HG03460 (cell line): ENCODE measurements around the gene FAM163A.

Source experiments
- ATAC-seq: cut with Tn5 transposase; IDR thresholded peaks from one replicate; pipeline ENCODE4 v1.9.1; 2021; ENCODE audit not compliant: unreplicated experiment

FAM163A gene

DNA sequence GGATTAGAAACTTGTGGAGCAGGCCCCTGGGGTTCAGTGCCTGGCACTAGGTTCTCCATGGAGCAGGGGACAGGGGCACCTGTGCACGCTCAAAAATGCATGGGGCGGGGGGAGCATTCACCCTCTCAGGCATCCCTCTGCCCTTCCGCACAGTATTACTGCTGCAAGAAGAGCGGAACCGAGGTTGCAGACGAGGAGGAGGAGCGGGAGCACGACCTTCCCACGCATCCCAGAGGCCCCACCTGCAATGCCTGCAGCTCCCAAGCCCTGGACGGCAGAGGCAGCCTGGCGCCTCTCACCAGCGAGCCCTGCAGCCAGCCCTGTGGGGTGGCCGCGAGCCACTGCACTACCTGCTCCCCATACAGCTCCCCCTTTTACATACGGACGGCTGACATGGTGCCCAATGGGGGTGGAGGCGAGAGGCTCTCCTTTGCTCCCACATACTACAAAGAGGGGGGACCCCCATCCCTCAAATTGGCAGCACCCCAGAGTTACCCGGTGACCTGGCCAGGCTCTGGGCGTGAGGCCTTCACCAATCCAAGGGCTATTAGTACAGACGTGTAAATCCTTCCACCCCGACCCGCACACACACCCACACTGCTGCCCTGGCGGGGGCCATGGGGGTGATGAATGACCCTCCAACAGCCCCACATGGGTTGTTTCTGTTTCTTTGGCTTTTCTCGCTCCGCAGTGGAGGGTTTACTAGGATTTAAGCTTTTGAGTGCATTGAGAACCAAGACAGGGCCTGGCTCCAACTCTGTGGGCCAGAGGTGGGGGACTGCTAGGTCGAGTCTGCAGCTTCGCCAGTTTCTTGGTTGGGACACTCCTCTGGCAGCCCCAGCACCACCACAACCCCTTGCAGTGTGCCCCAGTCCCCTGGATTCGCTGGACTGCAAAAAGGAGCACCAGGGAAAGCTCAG lies 70.8 kb downstream of the FAM163A start:
- no peak for ATAC-seq

DNA sequence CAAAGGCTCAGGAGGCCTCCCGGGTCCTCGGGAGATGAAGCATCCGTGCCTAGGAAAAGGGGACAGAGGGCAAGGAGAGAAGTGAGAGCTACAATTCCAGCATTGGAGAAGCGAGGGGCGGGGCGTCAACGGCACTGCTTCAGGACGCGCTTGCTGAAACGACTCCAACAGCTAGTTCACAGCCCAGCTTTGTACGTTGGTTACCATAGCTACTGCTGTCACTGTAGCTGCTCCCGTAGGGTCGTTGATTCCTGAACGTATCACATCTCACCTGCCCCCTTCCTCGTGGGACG lies 71.4 kb downstream of the FAM163A start:
- peak; percentile 21 for ATAC-seq

DNA sequence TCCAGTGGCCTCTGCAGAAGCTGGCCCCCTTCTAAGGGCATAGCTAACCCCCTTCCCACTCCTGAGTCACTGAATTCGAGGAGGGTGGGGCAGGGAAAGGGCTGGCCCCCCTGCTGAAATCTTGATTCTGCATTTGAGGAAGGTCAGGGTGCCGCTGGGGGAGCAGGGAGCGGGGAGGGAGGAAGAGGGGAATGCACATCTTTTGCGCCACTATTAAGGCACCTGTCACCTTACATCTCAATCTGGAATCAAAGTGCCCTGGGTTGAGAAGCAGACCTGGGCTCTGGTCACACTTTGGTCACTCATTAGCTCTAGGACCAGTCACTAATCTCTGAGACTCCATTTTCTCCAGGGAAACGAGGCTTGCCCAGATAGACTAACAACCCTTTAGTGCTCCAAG lies 72.5 kb downstream of the FAM163A start:
- no peak for ATAC-seq

DNA sequence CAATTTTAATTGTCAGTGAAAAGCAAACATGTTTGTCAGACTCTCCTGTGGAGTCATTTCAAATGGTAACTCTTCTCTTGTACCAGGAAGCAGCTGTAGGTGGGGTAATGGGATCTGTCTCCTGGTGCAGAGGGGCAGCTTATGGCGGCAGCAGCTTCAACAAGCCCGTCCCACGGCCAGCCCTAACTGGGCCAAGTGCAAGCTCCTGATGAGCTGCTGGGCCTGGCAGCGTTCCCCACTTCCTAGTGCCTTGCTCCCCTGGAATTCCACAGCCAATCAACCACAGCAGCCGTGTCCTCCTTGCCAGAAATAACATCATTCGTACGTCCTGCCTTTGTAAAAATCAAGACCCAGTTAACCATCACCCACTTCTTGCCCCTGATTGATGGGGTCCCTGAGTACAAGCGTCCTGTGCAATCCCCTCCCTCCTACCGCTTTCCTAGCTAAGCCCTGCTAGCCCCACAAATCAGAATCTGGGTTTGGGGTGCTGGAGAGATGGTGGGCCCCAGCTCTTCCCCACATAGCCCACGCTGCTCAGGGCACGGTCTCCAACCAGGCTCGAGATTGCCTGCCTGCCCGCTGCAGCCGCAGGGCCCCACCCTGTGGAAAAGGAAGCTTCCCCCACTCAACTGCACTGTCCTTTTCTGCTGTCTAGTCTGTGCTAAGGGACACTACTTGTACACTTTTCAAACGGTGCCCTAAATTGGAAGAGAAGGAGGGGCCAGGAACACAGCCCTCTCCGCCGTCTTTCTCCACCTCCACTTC lies 73.3 kb downstream of the FAM163A start:
- ATAC-seq = no peak

DNA sequence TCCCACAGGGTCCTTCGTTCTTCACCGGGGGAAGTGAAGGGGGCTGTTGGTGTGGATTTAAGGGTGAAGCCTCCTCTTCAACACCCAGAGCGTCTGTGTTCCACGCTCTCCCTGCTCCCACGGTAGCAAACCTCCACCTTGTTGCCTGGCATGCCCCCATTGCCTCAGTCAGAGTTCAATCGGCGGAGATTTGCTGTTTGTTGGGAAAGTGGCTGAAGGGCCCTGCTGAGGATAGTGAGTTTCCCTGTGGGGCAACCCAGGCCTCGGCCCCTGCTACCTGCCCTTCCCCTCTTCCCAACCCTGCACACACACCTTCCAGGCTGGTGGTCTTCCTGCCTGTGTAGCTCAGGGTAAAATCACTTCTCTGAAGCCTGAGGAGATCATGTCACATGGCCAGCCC lies 74.0 kb downstream of the FAM163A start:
- ATAC-seq = no peak

DNA sequence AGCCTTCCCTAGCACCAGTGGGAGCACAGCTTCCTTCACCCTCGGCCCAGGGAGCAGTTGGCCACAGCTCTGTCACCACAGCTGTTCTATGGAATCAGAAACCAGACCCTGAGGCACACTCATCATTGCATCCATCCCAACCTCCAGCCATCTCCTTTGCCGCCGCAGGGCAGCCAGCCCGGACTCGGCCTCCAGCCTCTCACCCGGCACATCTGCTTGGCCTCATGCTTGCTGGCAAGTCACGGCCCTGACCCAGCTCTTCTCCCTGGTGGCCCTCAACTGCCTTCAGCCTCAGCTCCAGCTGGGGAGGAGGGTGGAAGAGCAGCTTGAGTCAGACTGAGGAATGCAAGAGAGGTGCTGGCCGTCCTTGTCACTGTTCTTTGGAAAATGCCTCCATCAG lies 74.7 kb downstream of the FAM163A start:
- no peak for ATAC-seq

DNA sequence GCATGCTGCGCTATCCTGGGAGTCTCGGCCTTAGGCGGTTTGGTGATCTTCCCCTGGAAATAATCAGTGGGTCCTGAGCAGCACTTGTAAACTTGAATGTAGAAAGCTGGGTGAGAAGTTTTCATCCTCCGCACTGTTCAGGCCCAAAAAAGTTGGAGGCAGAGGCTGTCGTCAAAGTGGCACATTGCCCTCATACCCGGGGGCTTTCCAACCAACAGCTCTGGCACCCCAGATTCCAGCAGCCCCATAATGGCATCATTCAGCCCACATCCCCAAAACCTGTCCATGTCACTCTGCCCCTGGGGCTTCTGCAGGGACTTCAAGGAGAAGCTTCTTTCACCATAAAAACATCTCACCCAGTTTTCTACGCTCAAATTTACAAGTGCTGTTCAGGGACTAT lies 75.2 kb downstream of the FAM163A start:
- no peak for ATAC-seq

DNA sequence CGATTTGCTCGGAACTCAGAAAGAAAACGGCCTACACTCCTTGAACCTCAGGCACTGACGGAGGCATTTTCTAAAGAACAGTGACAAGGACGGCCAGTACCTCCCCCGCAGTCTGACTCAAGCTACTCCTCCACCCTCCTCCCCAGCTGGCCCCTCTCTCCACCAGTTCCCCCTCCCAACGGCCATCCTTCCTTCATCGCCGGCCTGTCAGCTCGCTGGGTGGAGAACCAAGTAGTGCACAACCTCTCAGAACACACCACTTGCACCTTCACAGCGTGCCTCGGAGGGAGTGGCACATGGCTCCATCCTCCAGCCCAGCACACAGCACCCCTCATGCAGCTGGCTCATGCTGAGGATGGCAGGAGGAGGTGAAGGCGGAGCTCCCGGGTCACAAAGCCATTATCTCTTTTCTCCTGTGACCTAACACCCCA lies 75.7 kb downstream of the FAM163A start:
- no peak for ATAC-seq

DNA sequence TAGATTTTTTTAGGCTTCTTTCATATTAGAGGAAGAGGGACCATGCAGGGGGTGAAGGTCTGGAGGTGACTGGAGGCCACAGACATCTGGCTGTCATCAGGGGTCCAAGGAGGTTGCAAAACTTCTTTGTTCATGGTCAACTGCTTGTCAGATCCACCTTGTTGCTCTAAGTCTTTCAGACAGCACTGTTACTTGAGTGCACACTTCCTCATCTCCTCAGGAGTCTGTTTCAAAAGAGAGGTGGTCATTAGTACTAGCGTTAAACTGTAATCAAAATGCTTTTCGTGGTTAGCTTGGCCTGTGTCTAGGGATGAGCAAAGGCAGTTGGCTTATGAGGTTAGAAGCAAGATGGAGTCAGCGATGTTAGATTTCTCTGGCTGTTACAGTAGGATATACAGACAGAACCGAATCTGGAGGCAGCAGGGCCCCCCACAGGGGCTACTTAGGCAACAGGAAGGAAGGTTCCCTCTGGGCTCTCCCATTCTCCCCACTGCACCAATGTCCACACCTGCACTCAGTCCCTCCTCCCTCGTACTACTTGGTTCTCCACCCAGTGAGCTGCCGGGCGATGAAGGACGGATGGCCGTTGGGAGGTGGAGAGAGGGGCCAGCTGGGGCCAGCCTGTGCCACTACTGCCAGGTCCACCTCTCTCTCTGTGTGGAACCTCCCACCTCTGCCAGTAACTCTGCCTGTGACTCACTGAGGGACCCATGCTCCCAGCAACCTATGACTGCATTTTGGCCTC lies 77.3 kb downstream of the FAM163A start:
- no peak for ATAC-seq

DNA sequence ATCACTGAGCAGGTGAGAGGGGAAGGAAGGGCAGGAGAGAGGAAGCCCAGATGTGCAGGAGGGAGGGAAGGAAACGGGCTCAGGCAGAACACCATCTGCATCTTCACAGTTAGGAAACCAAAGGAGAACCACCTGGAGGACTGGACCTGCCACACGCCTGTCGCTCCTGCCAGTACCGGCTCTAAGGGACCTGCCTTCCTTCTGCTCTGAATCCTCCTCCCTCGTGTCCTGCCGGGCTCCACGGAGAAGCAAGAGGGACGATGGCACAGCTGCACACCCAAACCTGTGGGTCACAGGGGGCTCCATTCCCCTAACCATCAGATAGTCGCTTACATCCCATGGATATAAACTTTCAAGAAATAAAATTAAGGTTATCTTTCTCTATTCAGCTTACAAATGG lies 78.4 kb downstream of the FAM163A start:
- no peak for ATAC-seq

DNA sequence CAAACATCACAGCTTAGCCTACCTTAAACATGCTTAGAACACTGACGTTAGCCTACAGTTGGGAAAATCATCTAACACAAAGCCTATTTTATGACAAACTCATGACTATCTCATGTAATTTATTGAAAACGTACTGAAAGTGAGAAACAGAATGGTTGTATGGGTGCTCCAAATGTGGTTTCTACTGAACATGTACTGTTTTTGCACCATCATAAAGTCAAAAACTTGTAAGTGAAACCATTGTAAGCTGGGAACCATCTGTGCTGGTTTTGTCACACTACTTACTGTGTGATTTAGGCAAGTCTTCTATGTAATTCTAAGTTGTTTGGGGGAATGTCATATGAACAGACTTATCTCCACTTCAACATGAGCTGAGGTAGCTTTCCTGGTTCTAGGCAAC lies 79.0 kb downstream of the FAM163A start:
- ATAC-seq = no peak

DNA sequence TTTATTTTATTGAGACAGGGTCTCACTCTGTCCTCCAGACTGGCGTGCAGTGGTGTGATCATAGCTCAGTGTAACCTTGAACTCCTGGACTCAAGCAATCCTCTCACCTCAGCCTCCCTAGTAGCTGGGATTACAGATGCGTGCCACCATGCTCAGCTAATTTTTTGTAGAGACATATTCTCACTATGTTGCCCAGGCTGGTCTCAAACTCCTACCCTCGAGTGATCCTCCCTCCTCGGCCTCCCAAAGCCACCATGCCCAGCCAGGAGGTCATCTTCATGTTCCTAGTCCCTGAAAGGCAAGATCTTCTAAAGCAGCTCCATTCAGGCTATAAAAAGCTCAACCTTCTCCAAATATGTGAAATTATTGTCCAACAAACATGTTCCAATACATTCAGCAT lies 80.6 kb downstream of the FAM163A start:
- ATAC-seq = no peak

DNA sequence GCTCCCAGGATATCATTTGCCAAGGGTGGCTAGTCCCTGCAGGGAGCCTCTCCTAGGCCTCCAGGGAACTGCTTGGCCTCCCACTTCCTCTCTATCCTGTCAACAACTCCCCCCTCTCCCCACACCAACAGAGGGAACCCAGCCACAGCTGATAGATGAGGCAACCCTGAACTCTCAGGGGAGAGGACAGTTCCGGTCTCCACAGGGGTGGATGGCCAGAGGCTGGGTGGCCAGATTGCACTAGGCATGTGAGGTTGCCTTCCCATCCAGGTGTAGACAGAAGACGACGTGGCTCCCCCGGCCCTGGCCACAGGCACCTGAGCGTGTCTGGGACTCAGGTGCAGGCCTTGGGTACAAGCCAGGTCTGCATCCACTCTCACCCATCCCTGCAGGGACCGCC lies 81.2 kb downstream of the FAM163A start:
- no peak for ATAC-seq

DNA sequence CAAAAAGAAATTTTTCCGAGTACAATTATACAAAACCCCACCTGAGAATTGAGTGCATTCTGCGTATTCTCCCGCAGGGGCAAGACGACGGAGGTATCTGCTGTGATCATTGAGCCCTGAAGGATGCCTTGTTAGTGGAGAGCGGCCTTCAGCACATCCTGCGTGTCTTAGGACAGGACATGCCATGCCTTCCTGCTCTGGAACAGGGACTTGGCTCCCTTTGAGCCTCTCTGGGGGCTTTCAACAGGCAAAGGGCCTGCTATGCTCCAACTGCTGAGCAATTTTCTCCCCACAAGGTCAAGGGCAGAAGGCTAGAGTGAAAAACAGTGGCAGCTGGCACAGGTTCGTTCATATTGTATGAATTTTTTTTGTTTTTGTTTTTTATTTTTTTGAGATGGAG lies 82.1 kb downstream of the FAM163A start:
- ATAC-seq = no peak

DNA sequence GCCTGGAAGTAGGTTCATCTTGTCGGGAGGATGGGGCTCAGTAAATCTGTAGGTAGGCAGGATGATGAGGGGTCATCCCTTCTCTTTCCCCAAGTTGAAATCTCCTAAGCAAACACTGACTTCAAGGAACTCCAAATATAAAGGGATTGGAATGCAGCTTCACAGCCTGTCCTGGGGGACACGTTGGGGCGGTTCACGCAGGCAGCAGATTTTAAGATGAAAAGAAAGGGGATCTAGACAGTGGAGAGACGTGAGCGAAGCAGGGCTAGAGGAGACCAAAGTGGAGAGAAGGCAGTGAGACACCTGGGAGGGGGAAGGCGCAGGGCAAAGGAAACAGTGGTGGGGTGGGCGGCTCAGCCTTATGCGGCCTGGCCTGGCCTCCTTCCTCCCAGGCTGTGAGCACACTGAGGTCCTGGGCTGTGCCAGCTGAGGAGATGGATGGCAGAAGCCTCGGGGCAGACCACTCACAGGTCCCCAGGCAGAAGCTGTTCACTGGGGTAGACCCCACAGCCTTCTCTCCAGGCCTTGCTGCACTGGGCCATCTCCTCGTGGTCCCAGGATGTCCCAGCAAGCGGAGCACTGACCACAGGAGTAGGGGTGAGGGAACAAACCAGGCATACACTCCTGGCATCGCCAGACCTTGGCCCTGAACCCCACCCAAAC lies 82.8 kb downstream of the FAM163A start:
- ATAC-seq = no peak

DNA sequence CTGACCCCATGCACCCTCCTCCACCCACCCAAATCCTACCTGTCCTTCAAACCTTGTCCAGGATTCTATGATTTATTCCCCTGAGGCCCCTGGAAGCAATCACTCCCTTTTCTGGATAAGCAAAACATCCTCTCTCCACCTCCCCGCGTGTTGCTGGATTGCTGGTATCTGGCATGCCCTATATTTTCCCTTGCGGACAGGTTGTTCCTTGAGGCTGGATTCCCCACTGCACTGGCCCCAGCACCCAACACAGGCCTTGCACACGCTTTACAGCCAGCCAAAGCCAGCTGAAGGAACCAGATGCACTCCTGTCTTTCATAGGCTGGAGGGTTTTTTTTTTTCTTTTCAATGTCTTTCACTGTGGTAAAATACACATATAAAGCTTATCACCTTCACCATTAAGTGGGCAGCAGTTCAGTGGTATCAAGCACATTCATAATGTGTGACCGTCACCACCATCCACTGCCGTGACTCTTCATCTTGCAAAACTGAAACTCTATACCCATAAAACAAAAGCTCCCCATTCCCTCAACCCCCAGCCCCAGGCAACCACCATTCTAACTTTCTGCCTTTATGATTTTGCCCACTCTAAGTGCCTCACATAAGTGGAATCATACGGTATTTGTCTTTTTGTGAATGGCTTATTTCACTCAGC lies 83.7 kb downstream of the FAM163A start:
- no peak for ATAC-seq

DNA sequence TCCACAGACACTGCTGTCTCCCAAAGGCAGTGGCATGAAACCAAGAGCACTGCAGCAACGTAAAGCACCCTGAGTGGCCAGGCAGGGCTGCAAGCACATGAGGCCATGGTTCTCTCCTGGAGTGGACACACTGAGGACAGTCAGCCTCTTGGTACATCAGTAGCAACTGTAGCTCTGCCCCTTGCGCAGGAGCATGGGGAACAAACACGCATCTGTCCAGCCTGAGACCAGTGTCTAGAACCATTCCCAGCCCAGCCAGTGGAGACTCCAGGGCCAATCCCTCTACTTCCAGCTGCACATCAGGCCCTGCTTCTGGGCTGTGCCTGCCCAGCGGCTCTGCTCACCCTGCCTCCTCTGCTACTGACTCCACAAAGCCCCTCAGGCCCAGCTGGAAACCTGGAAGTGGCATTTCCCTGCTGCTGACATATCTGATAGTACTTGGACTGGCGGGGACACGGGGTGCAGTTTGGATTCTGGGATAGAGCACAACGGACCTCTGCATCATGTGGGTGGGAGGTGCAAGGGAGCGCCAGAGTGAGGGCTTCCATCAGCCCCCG lies 85.5 kb downstream of the FAM163A start:
- no peak for ATAC-seq

DNA sequence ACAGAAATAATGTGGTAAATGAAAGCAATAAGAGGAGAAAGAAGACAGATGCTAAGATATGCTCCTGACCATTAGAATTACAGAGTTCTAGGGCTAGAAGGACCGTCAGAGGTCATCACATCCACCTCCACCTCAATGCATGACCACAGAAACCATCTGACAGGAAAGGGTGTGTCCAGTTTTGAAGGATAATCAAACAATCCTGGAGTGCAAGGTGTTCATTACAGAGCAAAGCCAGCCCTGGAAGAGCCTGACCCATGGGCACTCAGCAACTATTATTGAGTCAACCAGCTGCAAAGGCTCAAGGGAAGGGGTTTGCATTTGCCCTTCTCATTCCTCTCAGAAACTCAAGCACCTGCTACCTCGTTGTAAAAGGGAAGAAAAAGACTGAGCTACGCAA lies 88.1 kb downstream of the FAM163A start:
- ATAC-seq = no peak

DNA sequence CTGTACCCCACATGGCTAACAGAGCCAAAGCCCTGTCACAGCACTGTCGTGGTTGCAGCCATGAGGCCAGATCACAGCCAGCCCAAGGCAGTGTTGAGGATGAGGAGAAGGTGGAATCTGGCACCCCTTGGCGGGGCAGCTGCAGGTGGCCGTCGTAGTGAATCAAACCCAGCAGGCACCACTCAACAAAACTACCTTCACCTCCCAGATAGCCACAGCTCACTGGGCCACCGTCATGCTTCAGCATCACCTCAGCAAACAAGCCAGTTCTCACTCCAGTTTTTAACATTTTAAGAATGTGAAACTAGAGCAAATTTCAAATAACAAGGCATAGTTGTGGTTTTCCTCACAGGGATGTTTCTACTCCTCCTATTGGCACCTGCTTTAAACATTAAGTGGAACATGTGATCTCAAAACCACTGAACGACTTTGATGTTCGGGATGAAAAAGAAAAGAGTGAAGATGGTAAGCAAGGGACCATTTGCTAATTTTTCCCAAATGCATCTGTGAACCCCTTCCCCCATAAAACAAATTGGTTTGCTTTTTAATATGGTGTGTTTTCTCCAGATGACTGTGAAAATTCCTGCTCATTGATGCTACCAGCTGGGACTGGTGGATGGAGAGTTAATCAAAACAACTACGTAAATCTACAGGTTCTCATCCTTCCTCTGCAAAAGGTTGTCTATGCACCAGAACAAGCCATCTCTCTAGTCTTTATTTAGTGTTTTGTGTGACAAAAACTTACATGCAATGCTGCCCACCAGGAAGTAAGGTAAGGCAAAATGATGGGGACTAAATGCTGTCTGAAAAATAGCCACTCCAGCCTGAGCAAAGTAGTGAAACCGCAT lies 89.0 kb downstream of the FAM163A start:
- no peak for ATAC-seq
